T-helper 1 cell treated with Interleukin-12 subunit alpha and Interleukin-12 subunit beta and Interleukin-4 antibody, amounts not matched to agents 30 μg/mL and 1 μg/mL, for 36 hours (primary cell): ENCODE results near the gene MAF.

ENCODE experiments used
- H3K27ac Mint-ChIP-seq: one replicate; pipeline ENCODE4 v1.8.0; 2021; ENCODE audit warnings: mild to moderate bottlenecking, mixed read lengths
- H3K27me3 Mint-ChIP-seq: one replicate; pipeline ENCODE4 v1.8.0; 2021; ENCODE audit warnings: low read depth, mixed read lengths
- H3K36me3 Mint-ChIP-seq: one replicate; pipeline ENCODE4 v1.8.0; 2021; ENCODE audit warnings: low read depth, mixed read lengths
- H3K4me1 Mint-ChIP-seq: one replicate; pipeline ENCODE4 v1.8.0; 2021; ENCODE audit warnings: low read depth, mixed read lengths
- H3K4me3 Mint-ChIP-seq: one replicate; pipeline ENCODE4 v1.8.0; 2021; ENCODE audit warnings: mild to moderate bottlenecking, moderate library complexity, mixed read lengths
- H3K9me3 Mint-ChIP-seq: one replicate; pipeline ENCODE4 v1.8.0; 2021; ENCODE audit warnings: mixed read lengths

MAF gene

DNA sequence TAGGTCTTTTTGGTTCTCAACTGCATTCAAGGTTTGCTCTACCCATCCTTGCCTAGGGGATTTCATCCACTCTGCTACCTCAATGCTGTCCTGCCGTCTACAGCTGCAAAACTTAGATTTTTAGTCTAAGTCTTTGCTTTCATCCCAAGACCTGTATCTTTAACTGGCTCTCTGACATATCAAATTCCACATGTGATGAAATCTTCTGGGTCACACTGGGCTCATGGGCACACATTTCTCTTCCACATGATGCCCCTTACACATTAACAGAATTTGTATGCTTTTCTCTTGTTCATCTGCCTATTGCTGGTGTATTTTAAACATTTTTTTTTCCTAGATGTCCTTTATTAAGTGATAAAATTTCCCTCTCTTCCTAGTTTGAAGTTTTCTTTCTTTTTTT is 39.6 kb downstream of the MAF start:
- H3K4me1 Mint-ChIP-seq, result no peaks in the 10 kb centered on the region
- H3K27me3 Mint-ChIP-seq, result peaks cover 31% of the 10 kb centered on the region
- H3K9me3 Mint-ChIP-seq, result peaks cover 6% of the 10 kb centered on the region
- H3K4me3 Mint-ChIP-seq, result no peak overlapping the region
- no peaks in the 10 kb centered on the region for H3K36me3 Mint-ChIP-seq
- H3K27ac Mint-ChIP-seq, result no peak overlapping the region

DNA sequence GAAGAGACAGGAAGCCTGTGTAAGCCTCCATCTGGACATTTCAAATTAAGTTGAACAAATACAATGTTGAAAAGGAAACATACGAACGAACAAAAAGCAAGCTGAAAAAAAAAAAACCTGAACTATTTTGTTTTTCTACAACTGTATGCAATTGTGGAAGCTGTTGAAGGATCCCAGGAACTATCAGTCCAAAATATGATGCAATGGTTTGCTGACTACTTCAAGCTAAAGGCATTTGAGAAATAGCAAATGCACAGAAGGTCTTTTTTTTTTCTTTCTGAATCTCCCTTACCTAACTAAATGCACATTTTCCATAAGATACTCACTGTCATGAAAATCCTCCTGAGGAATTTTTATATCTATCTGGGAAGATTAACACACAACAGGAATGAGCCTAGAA is 40.2 kb downstream of the MAF start:
- H3K27me3 Mint-ChIP-seq, result peaks cover 31% of the 10 kb centered on the region
- H3K9me3 Mint-ChIP-seq, result peaks cover 6% of the 10 kb centered on the region
- no peak overlapping the region for H3K27ac Mint-ChIP-seq

DNA sequence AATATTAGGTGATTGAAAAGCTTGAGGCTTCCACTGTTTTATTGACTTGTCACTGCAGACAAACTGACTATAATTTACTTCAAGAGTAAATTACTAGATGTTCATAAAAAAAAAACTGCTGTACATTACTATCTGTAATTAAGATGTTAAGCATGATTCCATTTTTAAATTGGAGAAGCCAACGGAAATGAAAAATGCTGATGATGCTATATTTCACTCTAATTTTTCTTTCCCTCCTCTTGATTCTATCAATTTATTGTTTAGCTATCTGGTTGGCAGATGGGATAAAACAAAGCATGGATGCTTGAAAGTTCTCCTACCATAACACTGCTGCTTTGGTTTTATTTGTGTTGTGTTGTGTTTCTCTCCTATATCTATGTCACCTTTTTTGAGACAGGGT is 41.0 kb downstream of the MAF start:
- Mint-ChIP-seq H3K4me1 (no peaks in the 10 kb centered on the region), H3K36me3 (no peaks in the 10 kb centered on the region), H3K27me3 (peaks cover 31% of the 10 kb centered on the region), H3K27ac (no peak overlapping the region), H3K4me3 (no peak overlapping the region), H3K9me3 (peaks cover 6% of the 10 kb centered on the region)

More for the DNA sequence above, 40.2 kb downstream of the MAF start:
- Mint-ChIP-seq H3K4me1 (no peaks in the 10 kb centered on the region), H3K4me3 (no peak overlapping the region), H3K36me3 (no peaks in the 10 kb centered on the region)

DNA sequence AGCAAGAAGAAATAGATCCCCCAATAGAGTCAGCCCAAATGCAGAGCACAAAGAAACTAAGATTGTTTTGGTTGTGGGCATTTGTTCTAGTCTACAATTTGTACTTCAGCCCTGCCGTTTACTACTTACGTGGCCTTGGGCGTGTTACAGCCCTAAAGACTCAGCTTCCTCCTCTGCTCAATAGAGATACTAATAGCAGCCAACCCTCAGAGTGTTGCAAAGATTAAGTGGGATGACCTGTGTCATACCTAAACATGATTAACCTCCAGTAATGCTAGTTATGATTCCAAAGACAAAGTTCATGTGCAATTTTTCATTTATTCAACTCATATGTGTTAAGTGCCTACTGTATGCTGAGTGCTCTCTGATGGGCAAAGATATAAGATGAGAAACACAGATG is 43.1 kb downstream of the MAF start:
- H3K27me3 Mint-ChIP-seq, result peaks cover 31% of the 10 kb centered on the region
- no peak overlapping the region for H3K4me3 Mint-ChIP-seq

DNA sequence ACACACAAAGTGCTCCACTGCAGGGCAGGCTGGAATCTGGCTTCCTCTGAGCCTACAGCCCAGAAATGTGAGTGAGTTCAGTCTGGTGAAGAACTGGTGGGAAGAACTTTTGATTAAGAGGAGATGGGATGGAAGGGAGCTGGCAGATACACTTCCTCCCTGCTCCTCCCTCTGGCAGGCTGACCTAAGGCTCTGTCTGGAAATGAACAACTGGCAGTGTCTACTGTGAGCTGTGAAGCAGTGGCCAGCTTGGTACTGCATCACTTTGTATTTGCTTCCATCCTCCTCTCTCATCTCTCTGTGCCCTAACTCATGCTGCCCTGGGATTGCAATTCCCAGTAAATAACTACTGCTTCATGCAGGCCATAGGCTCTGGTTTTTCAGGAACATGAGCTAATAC is 45.6 kb downstream of the MAF start:
- Mint-ChIP-seq H3K36me3 (no peaks in the 10 kb centered on the region), H3K27ac (no peak overlapping the region), H3K9me3 (peaks cover 11% of the 10 kb centered on the region), H3K27me3 (peaks cover 31% of the 10 kb centered on the region), H3K4me1 (no peaks in the 10 kb centered on the region), H3K4me3 (no peak overlapping the region)

More for the DNA sequence above, 43.1 kb downstream of the MAF start:
- Mint-ChIP-seq H3K36me3 (no peaks in the 10 kb centered on the region), H3K27ac (no peak overlapping the region), H3K4me1 (no peaks in the 10 kb centered on the region), H3K9me3 (peaks cover 11% of the 10 kb centered on the region)

DNA sequence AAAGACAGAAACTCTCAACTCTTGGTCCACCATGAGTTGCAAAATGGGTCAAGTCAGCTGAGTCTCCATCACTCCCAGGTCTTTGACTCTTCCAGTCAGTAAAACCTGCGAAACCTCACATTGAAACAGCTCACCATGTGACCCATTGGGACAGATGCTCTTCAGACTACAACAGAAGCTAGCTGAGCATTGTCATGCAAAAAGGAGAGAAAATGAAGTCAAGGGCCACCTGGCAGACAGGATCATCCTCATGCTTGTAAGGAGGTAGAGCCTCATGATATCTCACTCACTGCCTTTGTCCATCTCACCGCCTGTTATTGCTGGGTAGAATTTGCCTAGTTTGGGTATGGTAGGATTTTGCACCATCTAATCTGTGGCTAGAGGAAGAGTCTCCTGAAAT is 50.2 kb downstream of the MAF start:
- Mint-ChIP-seq H3K36me3 (no peaks in the 10 kb centered on the region), H3K4me3 (no peak overlapping the region), H3K4me1 (no peaks in the 10 kb centered on the region), H3K27ac (no peak overlapping the region), H3K27me3 (peaks cover 24% of the 10 kb centered on the region), H3K9me3 (peaks cover 4% of the 10 kb centered on the region)

DNA sequence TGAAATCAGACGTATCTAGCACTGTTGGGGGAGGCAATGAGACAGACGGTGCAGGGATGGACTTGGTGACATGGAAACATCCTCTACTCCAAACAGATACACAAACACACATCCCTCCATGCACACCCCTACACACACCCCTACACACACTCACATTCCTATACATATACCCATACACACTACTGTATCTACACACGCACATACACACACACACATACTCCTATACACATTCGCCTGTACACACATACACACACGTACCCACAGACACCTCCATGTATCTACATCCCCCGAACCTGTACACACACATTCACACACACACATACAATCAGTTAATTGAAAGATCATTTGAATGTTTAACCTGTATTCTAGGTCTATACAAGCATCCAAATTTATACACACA is 53.5 kb downstream of the MAF start:
- Mint-ChIP-seq H3K27me3 (peaks cover 20% of the 10 kb centered on the region), H3K4me1 (no peaks in the 10 kb centered on the region), H3K36me3 (no peaks in the 10 kb centered on the region), H3K9me3 (no peaks in the 10 kb centered on the region), H3K27ac (no peak overlapping the region), H3K4me3 (no peak overlapping the region)
